Posterior cingulate gyrus (tissue), 11 donors: ENCODE results near the gene ORC3.
A peak's percentile ranks its signal among the peaks of the same experiment; 100 is the strongest.

ENCODE experiments used
- DNase-seq, 10 donors: peaks; one replicate each; pipeline versions ENCODE4 v3.0.0 to v3.0.0-alpha.2; 2020 to 2021; ENCODE audit warnings: mixed read lengths in 3 of 10
- intact Hi-C: fragments of 100-400 bp; cut with DNase I; formaldehyde crosslinking; loops from one replicate; pipeline ENCODE4 v1.15.1; 2023

ORC3 gene

DNA sequence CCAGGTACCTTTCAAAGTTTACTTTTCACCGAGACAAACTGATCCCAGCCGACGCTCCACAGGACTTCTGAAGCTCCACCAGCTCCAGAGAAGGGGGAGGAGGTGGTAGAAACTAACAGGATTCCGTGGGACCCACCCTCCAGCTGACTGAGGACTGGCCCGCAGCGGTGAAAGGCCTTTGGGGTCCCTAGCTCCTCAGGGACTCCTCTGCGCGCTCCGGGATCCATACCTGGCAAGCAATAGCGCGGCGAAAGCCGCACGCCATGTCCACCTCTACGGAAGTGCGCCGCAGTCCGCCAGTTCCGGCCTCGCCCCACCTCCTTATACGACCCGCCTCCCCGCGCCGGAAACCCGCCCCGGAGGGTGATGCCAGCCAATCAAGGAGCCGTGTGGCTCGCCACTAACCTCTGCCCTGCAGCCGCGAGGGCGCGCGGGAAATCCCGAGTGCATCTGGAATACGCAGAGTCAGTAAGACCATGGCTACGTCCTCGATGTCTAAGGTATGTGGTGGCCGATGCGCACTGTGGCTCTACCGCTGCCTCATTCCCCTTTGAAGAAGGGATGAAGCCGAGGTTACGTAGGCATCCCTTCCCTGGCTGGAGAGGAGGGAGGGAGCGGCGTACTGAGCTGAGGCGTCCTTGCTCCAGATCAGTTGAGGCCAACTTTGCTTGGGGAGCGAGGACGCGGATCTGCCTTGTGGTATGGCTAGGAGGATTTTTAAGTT lies at the start of gene ORC3, which contains the start of gene RARS2:
ORC3 (plus strand) TSS at position 443 of the 724 bp plus-strand sequence; CDS start at position 477, 34 bp downstream.
RARS2 (minus strand) TSS at position 295 of the 724 bp plus-strand sequence; CDS start at position 265, 30 bp downstream.
- intact Hi-C loops, result loop anchor here (5.0 to 10.0 kb wide), 2 partner anchors 115 to 118 kb away; partner anchors contain the start of genes AKIRIN2 and SLC35A1
- DNase-seq, result peak; percentile 94 to 100 (median 98)

DNA sequence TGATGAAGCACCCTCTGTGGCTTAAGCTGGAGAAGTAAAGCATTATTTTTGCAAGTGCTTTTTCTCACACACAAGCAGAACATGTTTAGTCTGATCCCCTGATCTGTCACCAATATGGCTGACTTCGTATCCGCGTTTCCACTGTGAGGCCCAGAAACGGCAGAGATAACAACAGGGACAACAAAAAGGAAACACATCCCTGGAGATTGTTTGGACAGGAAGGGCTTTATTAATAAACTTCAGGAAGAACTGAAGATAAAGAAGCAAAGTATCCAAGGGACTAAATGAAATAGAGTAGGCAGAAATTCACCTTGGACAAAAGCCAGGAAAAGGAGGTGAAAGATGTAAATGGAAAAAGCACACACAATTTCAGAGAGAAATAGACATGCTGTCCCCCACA lies 49.4 kb upstream of the ORC3 start:
- DNase-seq, result no peak
- intact Hi-C loops, result no loop called here

DNA sequence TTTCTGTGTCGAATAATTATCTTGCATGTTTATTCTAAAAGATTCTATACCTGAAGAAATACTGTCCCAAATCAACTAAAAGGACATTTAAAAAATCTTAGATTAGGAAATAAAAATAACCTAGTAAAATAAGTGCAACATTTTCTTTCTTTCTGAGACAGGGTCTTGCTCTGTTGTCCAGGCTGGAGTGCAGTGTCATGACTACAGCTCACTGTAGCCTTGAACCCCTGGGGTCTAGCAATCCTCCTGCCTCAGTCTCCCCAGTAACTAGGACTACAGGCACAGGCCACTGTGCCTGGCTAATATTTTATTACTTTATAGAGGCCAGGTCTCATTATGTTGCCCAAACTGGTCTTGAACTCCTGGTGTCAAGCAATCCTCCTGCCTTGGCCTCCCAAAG lies 48.9 kb upstream of the ORC3 start:
- no peak for DNase-seq

DNA sequence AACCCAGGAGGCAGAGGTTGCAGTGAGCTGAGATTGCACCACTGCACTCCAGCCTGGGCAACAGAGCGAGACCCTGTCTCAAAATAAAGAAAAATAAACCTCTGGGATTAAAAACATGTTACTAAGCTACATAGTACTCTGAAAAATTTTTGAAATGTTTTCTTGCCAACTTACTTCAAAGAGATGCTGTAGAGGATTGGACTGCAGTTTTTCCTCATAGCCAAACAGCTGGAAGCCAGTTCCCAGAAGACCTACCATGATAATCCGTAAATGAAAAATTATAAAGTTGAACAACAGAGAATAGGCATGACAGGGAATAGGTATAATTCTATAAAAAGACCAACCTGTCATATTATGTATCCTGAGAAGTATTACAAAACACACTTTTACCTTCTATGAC lies 48.2 kb upstream of the ORC3 start:
- intact Hi-C loops, result no loop called here
- DNase-seq, result no peak

More for the DNA sequence above, 48.9 kb upstream of the ORC3 start:
- intact Hi-C loops, result no loop called here

DNA sequence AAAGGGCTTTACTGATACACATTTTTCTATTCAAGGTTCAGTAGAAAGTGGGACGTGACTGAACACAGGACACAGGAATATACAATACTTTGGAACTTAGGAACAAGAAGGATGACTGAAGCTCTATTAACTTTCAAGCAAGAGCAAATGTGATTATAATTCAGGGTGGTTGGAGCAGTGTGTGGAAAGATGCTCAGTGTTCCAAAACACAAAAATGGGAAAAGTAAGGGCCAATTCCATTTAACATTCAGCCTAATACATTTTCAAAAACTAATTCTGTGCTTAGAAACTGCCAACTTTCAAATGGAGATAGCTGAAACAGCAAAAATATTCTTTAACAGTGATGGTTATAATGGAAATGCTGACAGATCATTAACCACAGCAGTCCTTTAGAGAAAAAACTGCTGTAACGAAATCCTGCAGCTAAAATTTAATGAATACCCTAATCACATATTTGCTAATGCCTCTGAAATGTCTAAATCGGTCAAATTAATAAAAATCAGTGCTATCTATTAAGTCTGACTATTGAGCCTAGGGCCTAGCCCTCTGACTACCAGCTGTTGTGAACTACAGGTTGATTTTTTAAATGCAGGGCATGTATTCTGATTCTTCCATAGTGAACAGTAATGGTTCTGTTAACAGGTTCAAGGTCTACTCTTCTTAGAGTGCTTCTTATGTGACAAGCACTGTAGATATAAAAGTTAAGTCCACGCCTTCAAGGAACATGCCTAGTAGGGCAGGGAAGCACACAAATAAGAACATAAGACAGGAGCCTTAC lies 46.0 kb upstream of the ORC3 start:
- intact Hi-C loops, result no loop called here
- DNase-seq, result no peak

DNA sequence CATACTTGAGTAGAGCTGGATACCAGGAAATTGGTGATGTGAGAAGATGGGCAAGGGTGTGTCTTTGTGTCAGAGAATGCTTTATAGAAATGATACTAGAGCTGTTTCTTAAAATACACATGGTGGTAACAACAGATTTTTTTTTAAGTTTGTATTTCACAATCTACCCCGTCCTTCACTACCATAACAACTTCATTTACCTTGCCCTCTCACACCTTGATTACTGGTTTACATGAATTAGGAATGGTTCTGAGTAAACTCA lies 45.5 kb upstream of the ORC3 start:
- no peak for DNase-seq
- intact Hi-C loops, result no loop called here

DNA sequence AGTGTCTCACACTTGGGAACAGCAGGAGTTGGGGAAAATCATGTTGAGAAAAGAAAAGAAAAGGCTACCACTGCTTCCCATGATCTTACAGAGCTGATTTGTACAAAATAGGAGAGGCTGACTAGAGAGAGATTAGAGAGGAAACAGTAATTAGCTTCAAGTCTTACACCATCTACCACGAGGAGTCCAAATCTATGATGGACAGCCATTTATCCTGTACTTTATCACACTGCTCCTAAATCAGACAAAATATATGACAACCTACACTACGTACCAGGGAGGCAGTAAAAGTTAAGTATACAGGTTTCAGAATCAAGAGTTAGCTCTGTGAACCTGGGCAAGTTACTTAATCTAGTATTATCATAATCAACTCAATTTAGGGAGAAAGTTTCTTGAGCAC lies 38.1 kb upstream of the ORC3 start:
- intact Hi-C loops, result no loop called here

DNA sequence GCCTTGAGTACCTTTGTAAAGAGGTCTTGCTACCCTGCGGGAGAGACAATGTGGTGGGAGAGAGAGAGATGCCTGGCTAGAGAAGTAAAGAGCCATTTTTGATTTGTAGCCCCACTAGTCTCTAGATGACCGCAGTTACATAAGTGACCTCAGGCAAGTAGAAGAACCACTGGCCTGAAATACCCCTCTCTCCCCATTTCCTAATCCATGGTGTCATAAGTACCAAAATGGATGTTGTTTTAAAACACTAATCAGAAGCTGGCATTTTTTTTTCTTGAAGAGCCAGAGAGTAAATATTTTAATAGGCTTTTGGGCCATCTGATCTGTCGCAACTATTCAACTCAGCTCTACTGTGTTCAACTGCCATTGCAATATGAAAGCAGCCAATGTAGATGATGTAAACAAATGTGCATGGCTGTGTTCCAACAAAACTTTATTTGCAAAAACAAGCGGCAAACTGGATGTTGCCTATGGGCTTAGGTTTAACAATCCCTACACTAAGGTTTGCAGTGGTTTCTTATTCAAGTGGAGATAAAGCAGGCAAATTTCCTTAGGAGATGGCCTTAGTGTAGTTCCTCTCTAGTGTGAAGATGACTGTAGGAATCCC lies 36.7 kb upstream of the ORC3 start:
- intact Hi-C loops, result no loop called here
- DNase-seq, result no peak

More for the DNA sequence above, 38.1 kb upstream of the ORC3 start:
- DNase-seq, result no peak

DNA sequence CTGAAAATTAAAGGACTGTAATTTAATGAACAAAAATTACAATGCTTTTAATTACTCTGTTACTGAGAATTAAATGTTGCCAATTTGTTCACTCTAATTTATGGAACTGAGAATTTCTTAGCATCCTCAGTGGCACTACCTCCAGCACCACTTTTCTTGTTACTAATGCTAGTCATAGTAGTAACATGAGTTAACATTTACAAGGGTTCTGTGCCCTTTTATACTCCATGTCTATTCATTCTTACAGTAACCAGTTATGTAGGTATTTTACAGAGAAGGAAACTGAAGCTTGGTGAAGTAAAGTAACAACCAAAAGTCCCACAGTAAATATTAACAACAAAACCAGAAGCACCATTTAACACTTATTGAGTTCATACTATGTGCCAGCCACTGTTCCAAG lies 34.4 kb upstream of the ORC3 start:
- DNase-seq, result no peak
- intact Hi-C loops, result no loop called here

DNA sequence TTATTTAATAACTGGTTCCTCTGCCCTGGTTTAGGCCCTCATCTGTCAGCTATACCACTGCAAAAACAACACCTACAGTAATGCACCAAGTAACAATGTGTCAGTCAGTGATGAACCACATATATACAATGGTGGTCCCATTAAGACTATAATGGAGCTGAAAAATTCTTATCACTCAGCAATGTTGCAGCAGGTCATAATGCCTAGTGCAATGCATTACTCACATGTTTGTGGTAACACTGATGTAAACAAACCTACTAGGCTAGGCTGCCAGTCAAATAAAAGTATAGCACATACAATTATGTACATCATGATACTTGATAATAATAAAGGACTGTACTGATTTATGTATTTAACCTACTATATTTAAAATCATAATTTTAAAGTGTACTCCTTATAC lies 31.5 kb upstream of the ORC3 start:
- no peak for DNase-seq
- intact Hi-C loops, result no loop called here

DNA sequence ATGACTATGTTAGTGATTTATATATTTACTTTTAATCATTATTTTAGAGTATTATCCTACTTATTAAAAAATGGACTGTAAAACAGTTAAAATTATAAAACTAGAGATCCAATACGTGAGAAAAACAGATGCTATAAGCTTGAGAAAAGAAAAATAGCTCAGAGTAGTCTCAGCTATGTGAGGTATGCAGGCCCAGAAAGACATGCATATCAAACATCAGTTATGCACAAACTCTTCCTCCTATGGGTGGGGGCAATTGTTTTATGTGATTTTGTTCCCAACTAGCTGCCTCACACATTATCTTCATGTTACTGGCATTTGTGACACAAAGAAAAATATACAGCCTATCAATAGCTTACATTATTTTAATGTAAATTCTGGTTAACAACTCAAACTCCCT lies 28.9 kb upstream of the ORC3 start:
- intact Hi-C loops, result no loop called here
- DNase-seq, result no peak

DNA sequence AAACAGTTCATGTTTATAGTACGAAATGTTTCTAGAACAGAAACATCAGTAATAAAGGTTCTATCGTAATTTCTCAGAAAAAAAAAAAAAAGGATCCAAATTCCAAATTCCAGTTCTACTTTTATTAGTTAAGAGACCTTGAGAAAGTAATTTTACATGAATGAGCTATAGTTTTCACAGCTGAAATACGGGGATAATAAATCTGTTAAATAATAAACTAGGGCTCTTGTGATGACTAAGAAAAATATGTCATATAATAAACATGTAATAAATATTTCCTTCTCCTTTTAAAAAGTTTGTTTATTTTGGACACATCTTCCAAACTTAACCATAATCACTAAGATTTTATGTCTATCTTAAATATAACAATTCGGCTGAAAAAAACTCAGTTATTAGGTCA lies 17.9 kb upstream of the ORC3 start:
- DNase-seq, result no peak
- intact Hi-C loops, result no loop called here

DNA sequence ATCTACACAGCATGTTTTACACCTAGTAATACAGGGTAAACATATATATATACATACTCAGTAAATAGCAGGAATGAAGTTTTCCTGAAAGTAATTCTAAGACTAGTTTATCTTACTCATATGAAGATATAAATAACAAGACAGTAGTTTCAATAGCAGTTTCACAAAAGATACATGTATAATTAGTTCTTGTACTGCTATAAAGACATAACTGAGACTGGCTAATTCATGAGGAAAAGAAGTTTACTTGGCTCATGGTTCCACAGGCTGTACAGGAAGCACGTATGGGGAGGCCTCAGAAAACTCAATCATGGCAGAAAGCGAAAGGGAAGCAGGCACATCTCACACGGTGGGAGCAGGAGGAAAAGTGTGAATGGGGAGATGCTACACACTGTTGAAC lies 17.1 kb upstream of the ORC3 start:
- no peak for DNase-seq
- intact Hi-C loops, result no loop called here

DNA sequence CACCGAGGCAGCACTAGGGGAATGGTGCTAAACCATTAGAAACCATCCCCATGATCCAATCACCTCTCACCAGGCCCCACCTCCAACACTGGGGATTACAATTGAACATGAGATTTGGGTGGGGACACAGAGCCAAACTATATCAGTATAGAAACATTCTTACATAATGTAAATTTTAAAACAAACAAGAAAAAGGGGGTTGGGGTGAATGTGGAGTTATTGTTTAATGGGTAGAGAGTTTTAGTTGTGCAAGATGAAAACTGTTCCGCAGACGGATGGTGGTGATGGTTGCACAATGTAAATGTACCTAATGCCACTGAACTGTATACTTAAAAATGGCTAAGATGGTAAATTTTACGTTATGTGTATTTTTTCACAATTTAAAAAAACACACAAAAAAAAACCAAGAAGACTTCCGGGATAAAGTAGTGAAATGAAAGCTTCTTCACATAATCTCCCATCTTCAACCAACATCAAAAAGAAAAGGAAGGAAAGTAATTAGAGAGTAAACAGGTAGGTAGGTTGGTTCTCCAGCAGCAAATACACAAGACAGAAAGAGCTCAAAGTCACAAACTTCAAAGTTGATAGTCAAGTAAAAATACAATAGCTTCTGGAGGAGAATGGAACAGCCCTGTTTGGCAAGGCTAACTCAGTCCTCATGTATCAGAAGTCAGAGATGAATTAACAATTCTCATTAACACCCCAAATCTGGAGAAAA lies 16.5 kb upstream of the ORC3 start:
- no peak for DNase-seq
- intact Hi-C loops, result no loop called here

DNA sequence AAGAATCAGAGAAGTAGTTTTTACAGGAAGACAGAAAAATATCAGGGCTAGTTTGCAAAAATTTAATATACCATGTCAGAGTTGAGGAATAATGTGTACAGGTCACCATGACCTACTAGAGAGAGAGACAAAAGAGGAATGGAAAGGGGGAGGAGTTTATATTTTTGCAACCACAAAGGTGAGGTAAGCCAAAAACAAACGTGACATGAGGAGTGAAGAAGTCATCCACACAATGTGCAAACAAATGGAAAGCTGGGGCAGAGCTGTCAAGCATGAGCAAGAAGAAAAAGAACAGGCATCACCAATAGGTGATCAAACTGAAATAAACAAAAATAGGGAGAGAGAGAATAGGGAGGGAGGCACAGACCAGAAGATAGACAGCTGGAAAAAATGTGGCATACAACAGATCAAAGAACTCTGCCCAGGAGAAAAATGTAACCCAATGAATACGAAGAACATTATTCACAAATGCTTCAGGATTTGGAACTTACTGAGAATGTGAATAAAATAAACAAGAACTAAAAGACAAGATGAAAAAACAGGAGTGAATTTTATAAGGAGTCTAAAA lies 15.6 kb upstream of the ORC3 start:
- DNase-seq, result no peak
- intact Hi-C loops, result no loop called here

DNA sequence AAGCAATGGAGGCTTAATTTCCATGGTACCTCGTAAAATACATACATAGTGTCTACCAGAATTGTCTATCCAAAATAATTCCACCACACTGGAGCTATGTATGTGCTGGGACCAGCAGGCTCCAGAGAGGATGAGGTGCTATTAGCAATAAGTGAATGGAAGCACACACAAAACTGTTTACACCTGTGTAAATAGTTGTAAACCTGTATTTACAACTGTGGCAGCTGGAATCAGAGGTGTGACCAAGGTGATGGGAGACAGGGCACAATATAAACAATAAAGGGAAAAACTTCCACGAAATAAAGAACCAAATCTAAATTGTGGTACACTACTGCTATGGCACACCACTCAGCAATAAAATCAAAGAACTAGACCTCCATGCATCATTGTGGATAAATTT lies 14.5 kb upstream of the ORC3 start:
- DNase-seq, result no peak
- intact Hi-C loops, result no loop called here

DNA sequence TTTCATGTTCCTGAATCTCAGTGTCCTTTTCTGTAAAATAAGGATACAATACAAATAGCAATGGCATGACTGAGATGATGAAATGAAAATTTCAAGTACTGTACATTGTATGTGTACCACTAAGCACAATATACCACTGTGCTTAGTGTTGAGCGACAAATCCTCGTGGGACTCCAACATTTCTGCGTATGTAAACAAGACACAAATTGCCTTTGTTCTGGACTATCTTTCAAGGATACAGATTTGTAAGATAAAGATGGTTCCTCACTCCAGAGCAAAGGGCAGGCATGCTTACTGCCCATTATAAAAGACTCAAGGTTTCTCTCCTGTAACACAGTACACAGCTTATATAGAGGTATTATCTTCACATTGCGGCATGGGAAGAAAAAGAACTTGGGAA lies 6.1 kb upstream of the ORC3 start:
- intact Hi-C loops, result loop anchor here (10.0 kb wide), 1 partner anchor 121 kb away; the partner anchor contains the start of gene AKIRIN2
- no peak for DNase-seq

DNA sequence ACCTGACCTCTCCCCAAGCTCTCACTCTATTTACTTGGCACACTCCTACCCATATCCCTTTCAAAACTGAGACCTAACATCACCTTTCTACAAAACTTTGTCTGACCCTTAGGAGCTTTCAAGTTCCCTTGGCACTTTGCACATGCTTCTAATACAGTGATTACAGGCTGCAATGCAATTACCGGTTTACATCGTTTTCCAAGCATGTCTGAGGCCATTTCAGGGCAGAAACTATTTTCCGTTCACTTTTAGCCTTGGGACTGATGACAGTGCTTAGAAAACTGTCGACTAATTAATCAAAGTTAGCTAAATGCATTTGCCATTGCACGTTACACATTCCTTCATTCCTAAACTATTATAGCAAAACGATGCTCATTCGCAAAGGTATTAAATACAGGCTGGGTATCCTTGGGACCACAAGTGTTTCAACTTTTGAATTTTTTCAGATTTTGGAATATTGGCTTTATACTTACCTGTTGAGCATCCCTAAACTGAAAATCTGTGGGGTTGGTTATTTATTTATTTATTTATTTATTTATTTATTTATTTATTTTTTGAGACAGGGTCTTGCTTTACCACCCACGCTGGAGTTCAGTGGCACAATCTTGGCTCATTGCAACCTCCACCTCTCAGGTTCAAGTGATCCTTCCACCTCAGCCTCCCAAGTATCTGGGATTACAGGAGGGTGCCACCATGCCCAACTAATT lies 3.4 kb upstream of the ORC3 start:
- DNase-seq, result no peak
- intact Hi-C loops, result loop anchor here (10.0 kb wide), 1 partner anchor 118 kb away; the partner anchor contains the start of gene AKIRIN2

DNA sequence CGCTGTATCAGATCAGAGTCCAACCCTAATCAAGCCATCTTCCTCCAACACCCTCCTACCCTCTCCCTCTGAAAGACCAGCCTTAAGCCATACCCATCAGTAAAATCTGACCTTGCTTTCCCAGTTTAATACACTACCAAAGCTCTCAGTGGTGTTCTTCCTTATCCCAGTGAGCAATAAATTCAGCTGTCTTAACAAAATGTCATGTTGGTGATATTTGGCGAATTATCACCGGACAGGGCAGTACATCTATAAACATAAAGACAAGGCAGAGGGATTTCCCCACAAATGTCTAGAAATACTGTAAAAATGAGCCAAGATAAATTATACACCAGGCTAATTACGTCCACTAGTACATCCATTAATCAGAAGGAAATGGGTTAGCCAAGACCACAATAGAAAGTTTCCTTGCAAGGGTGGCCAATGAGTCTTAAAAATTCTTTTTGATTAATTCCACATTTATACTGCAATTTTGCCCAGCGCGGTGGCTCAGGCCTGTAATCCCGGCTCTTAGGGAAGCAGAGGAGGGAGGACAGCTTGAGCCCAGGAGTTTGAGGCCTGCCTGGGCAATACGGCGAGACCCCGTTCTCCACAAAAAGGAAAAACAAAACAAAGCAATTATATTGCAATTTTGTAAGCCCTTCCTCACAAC lies 1.1 kb upstream of the ORC3 start:
- intact Hi-C loops, result loop anchor here (10.0 kb wide), 1 partner anchor 116 kb away; the partner anchor contains the start of gene AKIRIN2
- peak in 1 of 10 donors; percentile 40 for DNase-seq
